Measurements from ENCODE around the gene PAH. TPM values are rescaled to one million over a fixed set of nuclear protein-coding genes. Genes with fewer than 3 reads are reported as not detected.

The PAH gene
- total and polyA plus RNA-seq, 10 of the 15 experiments (the other 5 are each of a cell fraction or from before 2014, with no cell fraction given), result 0.20 to 4.8 (median 0.55) TPM; not detected in 1

GRCh38 chr12:102964872-102965271, 47.8 kb upstream of the PAH start (continued):
- no peak for TF ChIP-seq ZNF592 (IDR thresholded peaks at IDR 0.05)

- CTCF ChIA-PET, result interaction anchor here (0.9 to 2.2 kb wide), 4 partner anchors 11 to 533 kb away, joined by 3 to 9 read pairs (median 4); no protein-coding TSS in a partner anchor
- BruUV-seq (replicated peaks), result no TSS peak
- Histone ChIP-seq H3K4me1 (ENCODE audit: control insufficient read depth, insufficient read depth, low read length) (peaks cover 2% of the 10 kb centered on the region; the same call in 1 of the 2 replicates), H3K27me3 (replicated peaks in 1 of 2; ENCODE audit: control insufficient read depth in 2 of 2, insufficient read depth in 2 of 2, low read length in 1 of 2) (peaks cover 0 to 24% of the 10 kb centered on the region in 2 experiments; a peak in 2 of 4 replicates), H3K9me3 (replicated peaks; ENCODE audit: control insufficient read depth, insufficient read depth, low read length) (peaks cover 8% of the 10 kb centered on the region), H2AFZ (ENCODE audit: control insufficient read depth, low read depth, low read length) (no peak overlapping the region), H3K27ac (ENCODE audit: control insufficient read depth, insufficient read depth) (no peak overlapping the region), H3K79me2 (ENCODE audit: control insufficient read depth, insufficient read depth, low read length) (no peaks in the 10 kb centered on the region), H3K4me3 (no peak overlapping the region), H3K36me3 (ENCODE audit: control insufficient read depth in 2 of 2, insufficient read depth in 2 of 2, low read length in 1 of 2) (no peaks in the 10 kb centered on the region), H3K9ac (ENCODE audit: control insufficient read depth, insufficient read depth, low read length) (no peak overlapping the region), H4K20me1 (ENCODE audit: control insufficient read depth, insufficient read depth) (no peaks in the 10 kb centered on the region), H3K4me2 (ENCODE audit: control insufficient read depth, insufficient read depth) (no peak overlapping the region)
- ATAC-seq, result no peak
- RAD21 ChIA-PET (ENCODE audit: unreplicated experiment), result interaction anchor here (0.8 to 4.5 kb wide), 4 partner anchors 81 to 218 kb away, joined by 3 to 35 read pairs (median 7); no protein-coding TSS in a partner anchor
- in situ Hi-C loops (cut with MboI) (no loop called here), intact Hi-C loops (cut with micrococcal nuclease; ENCODE audit: unreplicated experiment) (no loop called here)
- FAIRE-seq, result no peak
- POLR2A ChIA-PET, result interaction anchor here (1.2 to 1.4 kb wide), 3 partner anchors 11 to 217 kb away, joined by 3 to 5 read pairs (median 3); no protein-coding TSS in a partner anchor
- SMC1A ChIA-PET (ENCODE audit: uncharacterized antibody, unreplicated experiment), result interaction anchor here (0.6 to 5.9 kb wide), 6 partner anchors 11 to 217 kb away, joined by 3 to 37 read pairs (median 14); no protein-coding TSS in a partner anchor
- DNase-seq (ENCODE audit: low read depth, low spot score), result no peak
- WGBS (ENCODE audit: insufficient coverage, insufficient replicate concordance, low lambda C conversion rate, missing lambda C conversion rate), result 81% methylated on average over 4 of the region's 4 CpGs
- TF ChIP-seq EZH2 (IDR thresholded peaks at IDR 0.05; ENCODE audit: borderline replicate concordance, control insufficient read depth, low read depth, low read length) (no peak), NFYB (IDR thresholded peaks at IDR 0.05; ENCODE audit: insufficient read depth, low read depth, low read length) (no peak), MTA3 (IDR thresholded peaks at IDR 0.05; ENCODE audit: borderline replicate concordance, low read length) (no peak), LARP7 (IDR thresholded peaks at IDR 0.05) (no peak), STAT1 (conservative IDR thresholded peaks at IDR 0.05) (no peak), BHLHE40 (IDR thresholded peaks at IDR 0.05; ENCODE audit: borderline replicate concordance in 1 of 2, low read depth in 2 of 2, low read length in 1 of 2) (no peak), CBFB (IDR thresholded peaks at IDR 0.05; ENCODE audit: low read depth) (no peak), RUNX3 (IDR thresholded peaks at IDR 0.05; ENCODE audit: low read length) (no peak), ZNF687 (IDR thresholded peaks at IDR 0.05) (no peak), DPF2 (IDR thresholded peaks at IDR 0.05) (no peak), POLR2AphosphoS2 (IDR thresholded peaks at IDR 0.05; ENCODE audit: low read depth, low read length) (no peak)
These were observed 46.8 kb upstream of the PAH start for GRCh38 chr12:102963796-102964195.

Measured in GM12878 (cell line).